ENCODE data around the gene RREB1. TPM values are rescaled to one million over a fixed set of nuclear protein-coding genes. Genes with fewer than 3 reads are reported as not detected.
A peak's percentile ranks its signal among the peaks of the same experiment; 100 is the strongest.

RREB1 gene
- total and polyA plus RNA-seq, 12 donors = 8.0 to 79.5 (median 48.7) TPM

DNA sequence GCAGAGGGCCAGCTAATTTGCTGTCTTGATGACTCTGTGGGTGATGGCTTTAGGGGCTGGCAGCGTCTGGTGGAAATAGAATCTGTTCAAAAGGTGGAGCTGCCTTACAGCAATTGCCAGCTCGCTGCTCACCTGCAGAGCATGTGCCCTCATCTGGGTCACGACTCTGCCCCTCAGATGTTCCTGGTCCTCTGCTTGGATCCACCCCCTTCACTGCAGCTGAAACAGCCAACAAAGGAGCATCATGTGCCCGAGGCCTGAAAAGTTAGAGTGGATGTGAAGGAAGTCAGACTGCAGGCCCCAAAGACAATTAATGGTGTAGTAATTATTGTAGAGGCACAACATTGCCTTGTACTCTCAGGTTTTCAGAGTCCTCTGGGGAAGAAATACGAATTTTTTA, 19.9 kb downstream of the RREB1 start:
- no peak overlapping the region for H3K4me3 ChIP-seq
- peaks cover 12 to 57% of the 10 kb centered on the region in 2 donors for H3K4me1 ChIP-seq (replicated peaks in 1 of 2)
- peaks cover 0 to 4% of the 10 kb centered on the region in 2 donors for H3K36me3 ChIP-seq (replicated peaks in 1 of 2)
- no peak for TF ChIP-seq POLR2A (IDR thresholded peaks at IDR 0.05)
- TF ChIP-seq, protein P1, sequence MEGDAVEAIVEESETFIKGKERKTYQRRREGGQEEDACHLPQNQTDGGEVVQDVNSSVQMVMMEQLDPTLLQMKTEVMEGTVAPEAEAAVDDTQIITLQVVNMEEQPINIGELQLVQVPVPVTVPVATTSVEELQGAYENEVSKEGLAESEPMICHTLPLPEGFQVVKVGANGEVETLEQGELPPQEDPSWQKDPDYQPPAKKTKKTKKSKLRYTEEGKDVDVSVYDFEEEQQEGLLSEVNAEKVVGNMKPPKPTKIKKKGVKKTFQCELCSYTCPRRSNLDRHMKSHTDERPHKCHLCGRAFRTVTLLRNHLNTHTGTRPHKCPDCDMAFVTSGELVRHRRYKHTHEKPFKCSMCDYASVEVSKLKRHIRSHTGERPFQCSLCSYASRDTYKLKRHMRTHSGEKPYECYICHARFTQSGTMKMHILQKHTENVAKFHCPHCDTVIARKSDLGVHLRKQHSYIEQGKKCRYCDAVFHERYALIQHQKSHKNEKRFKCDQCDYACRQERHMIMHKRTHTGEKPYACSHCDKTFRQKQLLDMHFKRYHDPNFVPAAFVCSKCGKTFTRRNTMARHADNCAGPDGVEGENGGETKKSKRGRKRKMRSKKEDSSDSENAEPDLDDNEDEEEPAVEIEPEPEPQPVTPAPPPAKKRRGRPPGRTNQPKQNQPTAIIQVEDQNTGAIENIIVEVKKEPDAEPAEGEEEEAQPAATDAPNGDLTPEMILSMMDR (IDR thresholded peaks at IDR 0.05) = no peak
- DNase-seq = no peak
- no peaks in the 10 kb centered on the region for H3K9me3 ChIP-seq (replicated peaks in 1 of 3)
- no peaks in the 10 kb centered on the region for H3K27me3 ChIP-seq
- H3K27ac ChIP-seq = peak overlapping the region in 3 of 5 donors; percentile 26 to 76 (median 37)
- intact Hi-C loops (cut with DNase I) = no loop called here
- 86 to 90% (median 88%) methylated on average over 3 to 5 of the region's 5 CpGs for WGBS, 4 donors

DNA sequence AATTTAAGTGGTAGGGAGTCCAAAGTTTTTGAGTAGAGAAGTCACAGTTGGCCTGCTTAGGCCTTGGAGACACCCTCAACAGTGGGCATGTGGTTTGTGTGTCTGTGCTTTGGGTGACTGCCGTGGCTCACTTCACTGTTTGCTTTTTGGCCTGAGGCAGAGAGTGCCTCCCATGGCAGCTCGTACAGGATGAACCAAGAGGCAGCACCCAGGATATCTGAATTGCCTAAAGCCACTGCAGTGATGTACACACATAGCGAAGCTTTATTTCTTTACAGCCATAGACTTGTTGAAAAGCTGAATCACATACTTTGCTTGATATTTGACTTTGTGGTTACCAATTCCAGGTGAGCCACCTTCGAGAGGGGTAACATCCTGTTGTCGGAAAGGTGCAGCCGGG, 21.6 kb downstream of the RREB1 start:
- WGBS, 4 donors = 89 to 93% (median 92%) methylated on average over 6 of the region's 6 CpGs
- no peak for DNase-seq
- Histone ChIP-seq H3K4me3 (no peak overlapping the region), H3K9me3 (replicated peaks in 1 of 3) (no peaks in the 10 kb centered on the region), H3K27ac (peak overlapping the region; percentile 77 to 94 (median 86)), H3K4me1 (replicated peaks in 1 of 2) (peaks cover 5 to 55% of the 10 kb centered on the region in 2 donors), H3K27me3 (no peaks in the 10 kb centered on the region), H3K36me3 (replicated peaks in 1 of 2) (peaks cover 0 to 4% of the 10 kb centered on the region in 2 donors)
- TF ChIP-seq, protein P1 (IDR thresholded peaks at IDR 0.05) = no peak
- TF ChIP-seq POLR2A (IDR thresholded peaks at IDR 0.05) = no peak
- intact Hi-C loops (cut with DNase I) = no loop called here

- H3K4me3 ChIP-seq = no peak overlapping the region
- 52 to 65% (median 57%) methylated on average over 9 of the region's 9 CpGs for WGBS, 4 donors
- TF ChIP-seq, protein P1 (IDR thresholded peaks at IDR 0.05) = no peak
- peak in 1 of 2 donors; percentile 42 for TF ChIP-seq POLR2A (IDR thresholded peaks at IDR 0.05)
- H3K36me3 ChIP-seq (replicated peaks in 1 of 2) = peaks cover 0 to 4% of the 10 kb centered on the region in 2 donors
- H3K4me1 ChIP-seq (replicated peaks in 1 of 2) = peaks cover 4 to 55% of the 10 kb centered on the region in 2 donors
- intact Hi-C loops (cut with DNase I) = no loop called here
- peak overlapping the region; percentile 77 to 94 (median 86) for H3K27ac ChIP-seq
- no peaks in the 10 kb centered on the region for H3K27me3 ChIP-seq
- DNase-seq = peak; percentile 83 to 94 (median 91)
- H3K9me3 ChIP-seq (replicated peaks in 1 of 3) = no peaks in the 10 kb centered on the region
Observed at GRCh38 chr6:7129784-7130569, 22.2 kb downstream of the RREB1 start.

- WGBS, 4 donors = 86 to 92% (median 90%) methylated on average over 3 of the region's 3 CpGs
- TF ChIP-seq, protein P1 (IDR thresholded peaks at IDR 0.05) = no peak
- no peak for TF ChIP-seq POLR2A (IDR thresholded peaks at IDR 0.05)
- peaks cover 4 to 53% of the 10 kb centered on the region in 2 donors for H3K4me1 ChIP-seq (replicated peaks in 1 of 2)
- H3K27ac ChIP-seq = peak overlapping the region in 4 of 5 donors; percentile 18 to 92 (median 58)
- H3K4me3 ChIP-seq = no peak overlapping the region
- intact Hi-C loops (cut with DNase I) = no loop called here
- no peaks in the 10 kb centered on the region for H3K27me3 ChIP-seq
- no peak for DNase-seq
- peaks cover 0 to 2% of the 10 kb centered on the region in 2 donors for H3K36me3 ChIP-seq (replicated peaks in 1 of 2)
- no peaks in the 10 kb centered on the region for H3K9me3 ChIP-seq (replicated peaks in 1 of 3)
Observed at GRCh38 chr6:7131390-7131789, 23.6 kb downstream of the RREB1 start.

Measured in adrenal gland (tissue), 12 donors.